Activated T-helper 17 cell treated with anti-CD3 and anti-CD28 coated beads, Interleukin-2, amount 50 U/mL, for 72 hours (primary cell): ENCODE data around the gene CREB3L1. TPM values are rescaled to one million over a fixed set of nuclear protein-coding genes. Genes with fewer than 3 reads are reported as not detected.

Experiments
- ATAC-seq: fragments of 150-1000 bp; cut with Tn5 transposase; replicated peaks from 2 replicates; pipeline ENCODE4 v1.10.0; 2021; ENCODE audit warnings: mild to moderate bottlenecking, moderate library complexity
- H3K27ac Mint-ChIP-seq: one replicate; pipeline ENCODE4 v1.8.0; 2022; ENCODE audit warnings: mixed read lengths
- H3K27me3 Mint-ChIP-seq: one replicate; pipeline ENCODE4 v1.8.0; 2022; ENCODE audit warnings: mixed read lengths
- H3K36me3 Mint-ChIP-seq: one replicate; pipeline ENCODE4 v1.8.0; 2022; ENCODE audit warnings: low read depth, mild to moderate bottlenecking, mixed read lengths
- H3K4me1 Mint-ChIP-seq: one replicate; pipeline ENCODE4 v1.8.0; 2022; ENCODE audit warnings: mixed read lengths
- H3K4me3 Mint-ChIP-seq: one replicate; pipeline ENCODE4 v1.8.0; 2022; ENCODE audit warnings: mild to moderate bottlenecking, mixed read lengths
- H3K9me3 Mint-ChIP-seq: one replicate; pipeline ENCODE4 v1.8.0; 2022; ENCODE audit warnings: mixed read lengths
- total RNA-seq, 2 donors: library from RNA; stranded (reverse); gene quantifications; one replicate each; pipeline ENCODE4 v1.2.3, GENCODE V29; 2022

CREB3L1 gene
- total RNA-seq, 2 donors from 2014 or later, result not detected

GRCh38 chr11:46304605-46305179, 27.2 kb downstream of the CREB3L1 start:
- peaks cover 1% of the 10 kb centered on the region for H3K27me3 Mint-ChIP-seq
- no peak for ATAC-seq
- no peaks in the 10 kb centered on the region for H3K36me3 Mint-ChIP-seq
- peaks cover 6% of the 10 kb centered on the region for H3K4me1 Mint-ChIP-seq
- H3K27ac Mint-ChIP-seq, result no peak overlapping the region
- H3K9me3 Mint-ChIP-seq, result no peaks in the 10 kb centered on the region
- H3K4me3 Mint-ChIP-seq, result no peak overlapping the region

GRCh38 chr11:46305295-46305694, 27.8 kb downstream of the CREB3L1 start:
- ATAC-seq, result no peak
- Mint-ChIP-seq H3K36me3 (no peaks in the 10 kb centered on the region), H3K9me3 (no peaks in the 10 kb centered on the region), H3K27me3 (no peaks in the 10 kb centered on the region), H3K4me3 (no peak overlapping the region), H3K27ac (no peak overlapping the region), H3K4me1 (peaks cover 5% of the 10 kb centered on the region)

GRCh38 chr11:46306296-46306853, 28.9 kb downstream of the CREB3L1 start:
- H3K4me1 Mint-ChIP-seq, result peaks cover 5% of the 10 kb centered on the region
- H3K27ac Mint-ChIP-seq, result no peak overlapping the region
- no peak for ATAC-seq
- no peaks in the 10 kb centered on the region for H3K27me3 Mint-ChIP-seq
- H3K4me3 Mint-ChIP-seq, result no peak overlapping the region
- no peaks in the 10 kb centered on the region for H3K9me3 Mint-ChIP-seq
- H3K36me3 Mint-ChIP-seq, result no peaks in the 10 kb centered on the region

GRCh38 chr11:46307369-46307768, 29.9 kb downstream of the CREB3L1 start:
- H3K27ac Mint-ChIP-seq, result no peak overlapping the region
- H3K9me3 Mint-ChIP-seq, result no peaks in the 10 kb centered on the region
- H3K27me3 Mint-ChIP-seq, result no peaks in the 10 kb centered on the region
- H3K4me3 Mint-ChIP-seq, result no peak overlapping the region
- ATAC-seq, result no peak
- peaks cover 5% of the 10 kb centered on the region for H3K4me1 Mint-ChIP-seq
- no peaks in the 10 kb centered on the region for H3K36me3 Mint-ChIP-seq

GRCh38 chr11:46307785-46308341, 30.4 kb downstream of the CREB3L1 start:
- no peak for ATAC-seq
- H3K4me3 Mint-ChIP-seq, result no peak overlapping the region
- no peaks in the 10 kb centered on the region for H3K27me3 Mint-ChIP-seq
- H3K4me1 Mint-ChIP-seq, result peaks cover 5% of the 10 kb centered on the region
- no peaks in the 10 kb centered on the region for H3K36me3 Mint-ChIP-seq
- no peaks in the 10 kb centered on the region for H3K9me3 Mint-ChIP-seq
- no peak overlapping the region for H3K27ac Mint-ChIP-seq

GRCh38 chr11:46308631-46309419, 31.4 kb downstream of the CREB3L1 start:
- Mint-ChIP-seq H3K4me3 (no peak overlapping the region), H3K4me1 (peaks cover 5% of the 10 kb centered on the region), H3K27ac (peak overlapping the region; percentile 33), H3K27me3 (no peaks in the 10 kb centered on the region), H3K36me3 (no peaks in the 10 kb centered on the region), H3K9me3 (no peaks in the 10 kb centered on the region)
- ATAC-seq, result peak; percentile 91

GRCh38 chr11:46309814-46310259, 32.4 kb downstream of the CREB3L1 start:
- ATAC-seq, result peak; percentile 12
- Mint-ChIP-seq H3K4me1 (peaks cover 5% of the 10 kb centered on the region), H3K4me3 (no peak overlapping the region), H3K27ac (no peak overlapping the region), H3K36me3 (no peaks in the 10 kb centered on the region), H3K9me3 (no peaks in the 10 kb centered on the region), H3K27me3 (no peaks in the 10 kb centered on the region)

- Mint-ChIP-seq H3K4me3 (no peak overlapping the region), H3K27ac (no peak overlapping the region), H3K27me3 (no peaks in the 10 kb centered on the region), H3K9me3 (no peaks in the 10 kb centered on the region), H3K4me1 (peaks cover 17% of the 10 kb centered on the region), H3K36me3 (no peaks in the 10 kb centered on the region)
- peak; percentile 74 for ATAC-seq
These were observed 37.7 kb downstream of the CREB3L1 start for GRCh38 chr11:46315033-46315738.

- no peaks in the 10 kb centered on the region for H3K9me3 Mint-ChIP-seq
- H3K27me3 Mint-ChIP-seq, result no peaks in the 10 kb centered on the region
- H3K4me1 Mint-ChIP-seq, result peaks cover 21% of the 10 kb centered on the region
- no peaks in the 10 kb centered on the region for H3K36me3 Mint-ChIP-seq
- no peak overlapping the region for H3K27ac Mint-ChIP-seq
- H3K4me3 Mint-ChIP-seq, result no peak overlapping the region
- no peak for ATAC-seq
These were observed 38.5 kb downstream of the CREB3L1 start for GRCh38 chr11:46315783-46316563.

- ATAC-seq, result peak; percentile 2
- H3K9me3 Mint-ChIP-seq, result no peaks in the 10 kb centered on the region
- no peaks in the 10 kb centered on the region for H3K36me3 Mint-ChIP-seq
- H3K4me3 Mint-ChIP-seq, result peak overlapping the region; percentile 62
- no peaks in the 10 kb centered on the region for H3K27me3 Mint-ChIP-seq
- H3K4me1 Mint-ChIP-seq, result peaks cover 22% of the 10 kb centered on the region
- peak overlapping the region; percentile 85 for H3K27ac Mint-ChIP-seq
These were observed 41.6 kb downstream of the CREB3L1 start for GRCh38 chr11:46319074-46319453.

GRCh38 chr11:46321757-46322156, 44.3 kb downstream of the CREB3L1 start:
- no peak for ATAC-seq
- Mint-ChIP-seq H3K27ac (no peak overlapping the region), H3K27me3 (no peaks in the 10 kb centered on the region), H3K4me3 (no peak overlapping the region), H3K9me3 (no peaks in the 10 kb centered on the region), H3K4me1 (peaks cover 16% of the 10 kb centered on the region), H3K36me3 (no peaks in the 10 kb centered on the region)

GRCh38 chr11:46322759-46323158, 45.3 kb downstream of the CREB3L1 start:
- H3K4me1 Mint-ChIP-seq, result peaks cover 18% of the 10 kb centered on the region
- H3K9me3 Mint-ChIP-seq, result no peaks in the 10 kb centered on the region
- ATAC-seq, result no peak
- no peak overlapping the region for H3K27ac Mint-ChIP-seq
- no peaks in the 10 kb centered on the region for H3K27me3 Mint-ChIP-seq
- no peak overlapping the region for H3K4me3 Mint-ChIP-seq
- no peaks in the 10 kb centered on the region for H3K36me3 Mint-ChIP-seq

- Mint-ChIP-seq H3K36me3 (no peaks in the 10 kb centered on the region), H3K4me1 (peaks cover 21% of the 10 kb centered on the region), H3K4me3 (no peak overlapping the region), H3K27me3 (no peaks in the 10 kb centered on the region), H3K27ac (no peak overlapping the region), H3K9me3 (no peaks in the 10 kb centered on the region)
- no peak for ATAC-seq
These were observed 49.5 kb downstream of the CREB3L1 start for GRCh38 chr11:46326813-46327416.
